K562 (cell line): ENCODE data around the gene IKBKE. TPM values are rescaled to one million over a fixed set of nuclear protein-coding genes. Genes with fewer than 3 reads are reported as not detected.
A peak's percentile ranks its signal among the peaks of the same experiment; 100 is the strongest.

Experiments used
- ATAC-seq: fragments of 200-7000 bp; cut with Tn5 transposase; 3 replicates; pipeline ENCODE4 v1.9.1; 2020; ENCODE audit warnings: moderate library complexity
- BruUV-seq: library from RNA; stranded (reverse); fragments of 400-500 nt; replicated peaks from 2 replicates; lab custom pipeline; 2021; lab: Mats Ljungman, UMichigan
- CTCF ChIA-PET: fragments of 300-600 bp; formaldehyde crosslinking; extraction: SDS; loops from one replicate; lab custom pipeline; 2021; ENCODE audit warnings: low intra/inter-chr PET ratio; lab: Yijun Ruan, JAX
- POLR2A ChIA-PET: fragments of 300-600, 350-650 bp; sonication (Branson Sonifier 250); formaldehyde crosslinking; extraction: SDS; loops from one replicate; lab custom pipeline; 2021; ENCODE audit warnings: antibody characterized with exemption, inconsistent platforms; lab: Yijun Ruan, JAX
- DNase-seq, 4 experiments: peaks; one replicate each; pipeline versions ENCODE4 v3.0.0 to v3.0.0-alpha.2; 2011 to 2018; ENCODE audit warnings: low spot score in 3 of 4, mixed read lengths in 3 of 4; ENCODE audit errors: extremely low read depth in 1 of 4
- FAIRE-seq: peaks from 2 replicates; lab custom pipeline; 2011; peaks lifted over from hg19 to GRCh38; lab: Jason Lieb, UNC
- H2AFZ ChIP-seq: 2 replicates; pipeline ENCODE4 v1.6.0; 2011; ENCODE audit warnings: low read depth, low read length, control low read depth, inconsistent platforms
- H3K27ac ChIP-seq: fragments of 200-600 bp; 3 replicates; pipeline ENCODE4 v1.8.0; 2011; ENCODE audit warnings: low read depth, mild to moderate bottlenecking, control low read depth, inconsistent platforms, low read length, moderate library complexity, mixed read lengths; ENCODE audit errors: extremely low read depth
- H3K27me3 ChIP-seq, 2 experiments: fragments of 300-600 bp in 1 of 2; 2 replicates in 1 of 2; 3 replicates in 1 of 2; pipeline versions ENCODE4 v1.6.0 to v1.8.0; 2011; ENCODE audit warnings: inconsistent platforms in 2 of 2, low read length in 2 of 2, mild to moderate bottlenecking in 1 of 2, mixed read lengths in 1 of 2, moderate library complexity in 1 of 2; ENCODE audit not compliant: control insufficient read depth in 2 of 2, insufficient read depth in 2 of 2
- H3K36me3 ChIP-seq: fragments of 300-600 bp; 3 replicates; pipeline ENCODE4 v1.8.0; 2011; ENCODE audit warnings: mild to moderate bottlenecking, low read length, inconsistent platforms; ENCODE audit not compliant: control insufficient read depth, insufficient read depth
- H3K4me1 ChIP-seq, 2 experiments: fragments of 200-600 bp in 1 of 2; replicated peaks in 1 of 2; 2 replicates in 1 of 2; 3 replicates in 1 of 2; pipeline versions ENCODE4 v1.5.1 to v1.8.0; 2011; ENCODE audit warnings: inconsistent platforms in 2 of 2, low read length in 2 of 2, mild to moderate bottlenecking in 1 of 2, mixed read lengths in 1 of 2, moderate library complexity in 1 of 2; ENCODE audit not compliant: control insufficient read depth in 2 of 2, insufficient read depth in 2 of 2
- H3K4me2 ChIP-seq: 2 replicates; pipeline ENCODE4 v1.6.1; 2011; ENCODE audit warnings: low read length, control low read depth, inconsistent platforms, mixed read lengths; ENCODE audit not compliant: insufficient read depth
- H3K4me3 ChIP-seq: fragments of 200-600 bp; sonication (generic), shearing (Covaris generic); 2 replicates; pipeline ENCODE4 v1.5.1; 2016; ENCODE audit warnings: control low read depth, inconsistent platforms
- H3K79me2 ChIP-seq: fragments of 200-600 bp; 3 replicates; pipeline ENCODE4 v1.8.0; 2011; ENCODE audit warnings: low read length, inconsistent platforms; ENCODE audit not compliant: control insufficient read depth, insufficient read depth
- H3K9ac ChIP-seq, 2 experiments: 2 replicates each; pipeline versions ENCODE4 v1.6.0 to v1.6.1; 2011; ENCODE audit warnings: low read depth in 2 of 2, low read length in 2 of 2, control low read depth in 1 of 2, inconsistent platforms in 1 of 2, mild to moderate bottlenecking in 1 of 2, mixed read lengths in 1 of 2; ENCODE audit not compliant: insufficient read depth in 1 of 2
- H3K9me1 ChIP-seq: one replicate; pipeline ENCODE4 v1.6.0; 2011; ENCODE audit warnings: inconsistent platforms, mild to moderate bottlenecking, low read length, moderate library complexity; ENCODE audit not compliant: control insufficient read depth, insufficient read depth
- H3K9me3 ChIP-seq: replicated peaks from 2 replicates; pipeline ENCODE4 v1.5.1; 2011; ENCODE audit warnings: low read depth, low read length, inconsistent platforms; ENCODE audit not compliant: control insufficient read depth, insufficient read depth
- H4K20me1 ChIP-seq: replicated peaks from 2 replicates; pipeline ENCODE4 v1.6.1; 2011; ENCODE audit warnings: low read length, inconsistent platforms, mixed read lengths; ENCODE audit not compliant: control insufficient read depth, insufficient read depth
- DPF2 ChIP-seq: fragments of 450-650 bp; IDR thresholded peaks from 2 replicates; pipeline ENCODE4 v1.6.1; 2016
- FOSL1 ChIP-seq: fragments of 200-800 bp; sonication (Bioruptor generic); conservative IDR thresholded peaks from 2 replicates; pipeline ENCODE4 v1.6.1; 2016; ENCODE audit warnings: missing genetic modification characterization, missing compliant biosample characterization
- OTX1 ChIP-seq: fragments of 450-650 bp; formaldehyde crosslinking; IDR thresholded peaks from 2 replicates; pipeline ENCODE4 v1.4.0; 2022; ENCODE audit warnings: mild to moderate bottlenecking
- WGBS: fragments of 100-300 bp; shearing (Covaris generic); methylation state at CpG from one replicate; pipeline ENCODE4 v1.1.6; 2016; ENCODE audit warnings: low coverage, mixed read lengths; ENCODE audit not compliant: insufficient coverage; ENCODE audit errors: missing lambda C conversion rate; 5-methylcytosine and 5-hydroxymethylcytosine counted together
- in situ Hi-C: fragments of 300-500 bp; cut with MboI; formaldehyde crosslinking; loops from 4 replicates; pipeline ENCODE4 v1.15.0; 2018; ENCODE audit warnings: inconsistent platforms, mixed read lengths
- intact Hi-C: fragments of 100-400 bp; cut with micrococcal nuclease; formaldehyde crosslinking; loops from 2 replicates; pipeline ENCODE4 v1.14.2; 2022
- polyA plus RNA-seq, 8 experiments: library from polyadenylated mRNA; depleted of rRNA in 4 of 8; stranded (reverse) in 5 of 8; unstranded in 3 of 8; fragments of >200 nt; fragmentation: Nextera tagmentation in 2 of 8; fragmentation: Illumina TruSeq in 1 of 8; extraction: Ambion mirVana in 2 of 8; extraction: Trizol in 1 of 8; gene quantifications; 2 replicates each; pipeline versions ENCODE4 v1.2.1 to v1.2.3, GENCODE V29; 2011 to 2014; ENCODE audit warnings: inconsistent platforms in 1 of 8, missing spikeins in 1 of 8
- total RNA-seq, 7 experiments: library from RNA; depleted of rRNA in 6 of 7; stranded (reverse); fragments of >200 nt in 6 of 7; fragmentation: Illumina TruSeq in 2 of 7; extraction: Trizol in 2 of 7; gene quantifications; 2 replicates each; pipeline versions ENCODE4 v1.2.1 to v1.2.3, GENCODE V29; 2011 to 2021; ENCODE audit warnings: low replicate concordance in 1 of 7
- TF ChIP-seq, protein P1 (sequence below): fragments of 250-450 bp; sonication (Bioruptor Pico); IDR thresholded peaks from 2 replicates; pipeline ENCODE4 v1.5.0; 2021

Gene IKBKE
- total and polyA plus RNA-seq, 9 of the 15 experiments (the other 6 are each of a cell fraction or from before 2014, with no cell fraction given) = 2.3 to 9.0 (median 4.8) TPM

GRCh38 chr1:206456577-206457370 is 13.5 kb upstream of the IKBKE start (continued):
- TF ChIP-seq, protein P1, sequence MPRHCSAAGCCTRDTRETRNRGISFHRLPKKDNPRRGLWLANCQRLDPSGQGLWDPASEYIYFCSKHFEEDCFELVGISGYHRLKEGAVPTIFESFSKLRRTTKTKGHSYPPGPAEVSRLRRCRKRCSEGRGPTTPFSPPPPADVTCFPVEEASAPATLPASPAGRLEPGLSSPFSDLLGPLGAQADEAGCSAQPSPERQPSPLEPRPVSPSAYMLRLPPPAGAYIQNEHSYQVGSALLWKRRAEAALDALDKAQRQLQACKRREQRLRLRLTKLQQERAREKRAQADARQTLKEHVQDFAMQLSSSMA (CRISPR knock-in tag) = no peak
- no peak for TF ChIP-seq OTX1 (CRISPR knock-in tag)

DNA sequence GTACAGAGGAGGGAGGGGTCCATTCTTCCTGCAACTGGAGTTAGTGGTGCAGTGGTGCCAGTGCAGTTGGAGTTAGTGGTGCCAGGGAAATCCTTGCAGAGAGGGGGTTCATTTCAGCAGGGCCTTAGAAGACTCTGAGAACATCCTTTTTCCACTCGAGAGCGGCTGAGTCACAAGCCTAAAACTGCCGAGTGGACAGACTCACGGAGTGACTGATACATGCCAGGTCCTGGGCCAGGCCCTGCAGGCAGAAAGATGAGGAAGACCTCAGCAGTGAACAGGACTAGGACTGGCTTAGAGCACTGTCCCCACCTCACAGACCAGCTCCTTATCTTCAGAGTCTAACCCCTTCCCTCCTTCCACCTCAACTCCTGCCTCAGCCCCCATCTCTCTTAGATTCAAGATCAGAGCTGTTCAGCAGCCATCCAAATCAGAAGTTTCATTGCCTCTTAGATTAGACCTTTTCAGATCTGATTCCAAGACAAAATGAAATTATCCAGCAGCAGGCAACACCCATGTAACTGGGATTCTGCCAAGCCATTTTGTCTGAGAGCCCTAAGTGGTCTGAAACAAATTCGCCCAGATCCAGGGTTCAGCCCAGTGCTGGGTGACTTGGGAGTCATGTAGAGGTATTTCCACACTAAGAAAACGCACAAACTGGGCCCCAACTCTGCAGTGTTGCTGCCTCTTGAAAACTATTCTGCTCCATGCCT is 12.7 kb upstream of the IKBKE start:
- Histone ChIP-seq H3K27ac (no peak overlapping the region), H3K79me2 (no peaks in the 10 kb centered on the region), H3K27me3 (no peaks in the 10 kb centered on the region), H3K4me1 (peaks cover 23 to 28% of the 10 kb centered on the region in 2 experiments), H3K9me3 (no peaks in the 10 kb centered on the region), H2AFZ (no peak overlapping the region), H3K4me2 (no peak overlapping the region), H3K9me1 (no peaks in the 10 kb centered on the region), H3K36me3 (peaks cover 13% of the 10 kb centered on the region; the same call in 1 of the 3 replicates), H3K4me3 (no peak overlapping the region), H4K20me1 (no peaks in the 10 kb centered on the region), H3K9ac (no peak overlapping the region; a peak in 1 of 4 replicates)
- no peak for ATAC-seq
- intact Hi-C loops = no loop called here
- in situ Hi-C loops = loop anchor here (10.0 kb wide), 1 partner anchor 293 kb away; no protein-coding TSS in a partner anchor
- ChIA-PET POLR2A (interaction anchor here (0.6 kb wide), 2 partner anchors 11 to 36 kb away, joined by 3 to 4 read pairs; no protein-coding TSS in a partner anchor), CTCF (no interaction called here)
- 61% methylated on average over 6 of the region's 6 CpGs for WGBS
- FAIRE-seq = no peak
- no peak for DNase-seq
- BruUV-seq = no TSS peak
- TF ChIP-seq DPF2 (no peak), FOSL1 (0 out of 2 replicates have a peak, but pooled peaks have one; percentile 28)
- TF ChIP-seq, all 486 proteins: peak for 1
